AG08395 (cell line): ENCODE measurements around the gene YWHAB.
A peak's percentile ranks its signal among the peaks of the same experiment; 100 is the strongest.
"Not testable (repeated sequence)": the region's sequence is repeated elsewhere in the genome, so short reads cannot be mapped to it uniquely, and the experiment has no call there.

Experiments used
- DNase-seq: peaks from one replicate; pipeline ENCODE4 v3.0.0; 2012; ENCODE audit warnings: mixed read lengths, low spot score

Gene YWHAB

GRCh38 chr20:44866703-44867335 lies 18.7 kb upstream of the YWHAB start:
- DNase-seq: no peak

DNA sequence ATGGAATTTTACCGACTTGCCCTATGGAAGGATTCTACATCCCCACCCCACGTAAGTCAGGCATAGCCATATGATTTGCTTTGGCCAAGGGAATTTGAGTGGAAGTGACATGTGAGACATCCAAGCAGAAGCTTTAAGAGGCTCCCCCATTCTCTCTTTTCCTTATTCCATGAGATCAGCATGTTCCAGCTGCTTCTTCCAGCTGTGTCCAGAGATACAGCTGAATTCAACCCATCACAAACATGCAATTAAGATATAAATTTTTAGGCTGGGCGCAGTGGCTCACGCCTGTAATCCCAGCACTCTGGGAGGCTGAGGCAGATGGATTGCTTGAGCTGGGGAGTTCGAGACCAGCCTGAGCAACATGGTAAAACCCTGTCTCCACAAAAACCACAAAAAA lies 16.0 kb upstream of the YWHAB start:
- DNase-seq: no peak

DNA sequence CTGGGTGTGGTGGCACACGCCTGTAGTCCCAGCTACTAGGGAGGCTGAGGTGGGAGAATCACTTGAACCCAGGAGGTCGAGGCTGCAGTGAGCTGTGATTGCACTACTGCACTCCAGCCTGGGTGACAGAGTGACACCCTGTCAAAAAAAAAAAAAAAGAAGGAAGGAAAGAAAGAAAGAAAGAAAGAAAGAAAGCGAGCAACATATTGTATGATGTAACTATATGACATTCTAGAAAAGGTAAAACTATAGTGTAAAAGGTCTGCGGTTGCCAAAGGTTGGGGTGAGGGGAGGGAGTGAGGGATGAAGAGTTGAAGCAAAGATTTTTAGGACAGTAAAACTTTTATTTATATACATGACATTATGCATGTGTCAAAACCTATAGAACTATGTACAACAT lies 3.1 kb upstream of the YWHAB start:
- not testable (repeated sequence) for DNase-seq

DNA sequence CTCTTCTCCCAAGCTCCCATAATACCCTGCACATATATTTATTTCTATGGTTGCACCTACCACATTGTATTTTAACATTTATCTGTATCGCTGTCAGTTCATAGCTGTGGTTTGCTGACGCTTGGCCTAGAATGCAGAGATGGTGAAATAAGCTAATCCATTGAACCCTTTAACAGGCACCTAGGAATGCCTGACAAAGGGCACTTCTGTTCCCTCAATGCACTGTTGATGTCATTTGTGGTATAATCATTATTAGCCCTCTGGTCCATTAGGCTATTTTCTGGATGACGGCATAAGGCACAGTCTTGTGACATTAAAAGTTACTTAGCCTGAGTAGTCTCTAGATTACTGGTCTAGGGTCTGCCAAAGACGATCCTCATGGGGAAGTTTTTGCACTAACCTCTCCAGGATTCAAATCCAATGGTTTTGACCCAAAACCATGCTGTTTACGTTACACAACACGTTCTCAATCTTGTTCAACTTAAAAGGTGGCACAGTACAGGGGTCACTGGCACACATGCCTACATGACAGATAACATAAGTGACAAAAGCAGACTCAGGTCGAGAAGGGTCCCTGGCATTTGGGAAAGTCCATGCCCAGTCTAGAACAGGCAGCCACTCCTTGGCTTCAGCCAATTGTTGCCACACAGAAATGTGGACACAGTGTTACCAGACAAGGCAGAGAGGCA lies 2.1 kb upstream of the YWHAB start:
- DNase-seq: no peak

GRCh38 chr20:44884907-44885391 lies 556 bp upstream of the YWHAB start:
- no peak for DNase-seq

- DNase-seq: peak; percentile 8
These were observed 754 bp downstream of the YWHAB start for GRCh38 chr20:44886266-44886651.

DNA sequence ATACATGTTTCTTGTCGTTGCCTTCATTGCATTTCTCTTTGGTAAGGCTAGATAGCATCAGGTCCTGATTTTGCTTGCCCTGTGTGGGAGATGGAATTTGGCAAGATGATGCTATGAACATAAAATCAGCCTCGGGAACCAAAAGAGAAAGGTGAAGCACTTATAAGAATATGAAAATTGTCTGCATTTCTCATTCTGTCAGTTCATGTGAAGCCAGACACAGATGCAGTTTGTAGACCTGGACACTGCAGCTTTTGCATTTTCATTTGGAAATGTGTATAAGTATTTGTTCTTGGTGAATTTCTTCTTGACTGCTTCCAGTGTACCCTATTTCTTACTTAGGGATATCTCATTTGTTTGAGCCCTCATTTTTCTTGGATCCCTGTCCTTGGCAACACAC lies 1.3 kb downstream of the YWHAB start:
- DNase-seq: no peak

- no peak for DNase-seq
These were observed 2.0 kb downstream of the YWHAB start for GRCh38 chr20:44887466-44887865.

DNA sequence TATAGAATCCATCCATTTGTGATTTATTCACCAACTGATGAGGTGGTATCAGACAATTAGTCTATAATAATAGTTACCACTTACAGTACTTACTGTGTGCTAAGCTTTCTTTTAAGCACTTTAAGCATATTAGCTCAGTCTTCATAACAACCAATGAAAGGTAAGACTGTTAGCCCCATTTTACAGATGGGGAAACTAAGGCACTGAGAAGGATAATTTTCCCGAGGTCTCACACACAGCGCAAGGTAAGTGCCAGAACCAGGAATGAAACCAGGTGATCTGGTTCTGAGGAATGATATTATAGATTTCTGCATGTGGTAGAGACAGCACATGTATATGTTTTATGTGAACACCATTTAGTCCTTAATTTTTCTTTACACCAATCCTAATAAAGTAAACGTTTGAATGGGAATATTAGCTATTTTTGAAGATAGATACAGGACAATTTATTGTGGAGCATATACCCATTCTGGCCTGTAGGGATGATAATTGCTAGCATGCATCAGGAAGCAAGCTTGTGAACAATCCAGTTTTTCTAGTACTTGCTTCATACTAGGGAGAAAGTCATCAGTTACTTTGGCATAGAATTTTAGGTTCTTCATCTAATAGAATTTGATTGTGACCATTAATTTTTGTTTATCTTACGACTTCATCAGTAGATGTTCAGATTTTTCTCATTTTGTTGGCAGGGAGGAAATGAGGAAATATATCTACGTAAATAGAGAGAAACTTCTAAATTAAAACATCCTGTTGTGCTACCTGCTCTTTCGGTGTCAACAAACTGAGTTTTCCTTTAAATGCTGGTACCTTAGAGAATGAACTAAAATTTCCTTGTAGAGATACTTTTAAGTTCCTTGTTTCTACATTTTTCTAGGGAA lies 3.0 kb downstream of the YWHAB start:
- DNase-seq: peak; percentile 26

DNA sequence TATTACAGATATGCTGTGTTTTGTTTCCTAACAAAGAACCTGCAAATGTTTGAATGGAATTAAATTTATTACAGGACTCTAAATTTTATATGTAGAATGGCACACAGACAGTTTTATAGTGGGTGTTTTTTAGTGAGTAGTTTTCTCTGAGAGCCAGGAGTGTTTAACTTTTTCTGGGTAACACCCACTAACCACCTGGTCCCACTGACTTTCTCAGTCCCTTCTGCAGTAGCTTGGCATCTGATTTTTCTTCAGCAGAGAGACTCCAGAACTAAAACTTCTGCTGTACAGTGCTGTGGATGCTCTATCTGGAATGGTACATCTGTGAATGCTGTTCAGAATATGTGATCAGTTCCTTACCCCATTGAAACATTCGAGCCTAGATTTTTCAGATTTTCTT lies 6.3 kb downstream of the YWHAB start:
- DNase-seq: no peak

DNA sequence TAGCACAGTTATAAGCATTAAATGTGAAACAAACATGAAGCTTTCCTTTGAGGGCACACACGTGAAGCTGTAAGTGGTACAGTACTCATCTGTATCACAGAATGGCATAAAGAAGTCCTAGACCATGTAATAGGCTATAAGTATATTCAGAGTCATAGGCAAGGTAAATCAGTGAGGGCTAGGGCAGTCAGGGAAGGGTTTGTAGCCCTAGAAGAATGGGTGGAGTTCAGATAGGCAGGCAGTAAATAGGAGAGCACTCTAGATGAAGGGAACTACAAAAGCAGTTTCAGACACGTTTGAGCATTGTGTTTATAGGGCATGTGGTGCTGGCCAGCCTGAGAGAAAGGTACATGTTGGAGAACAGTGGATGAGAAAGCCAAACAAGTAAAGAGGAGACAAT lies 9.5 kb downstream of the YWHAB start:
- no peak for DNase-seq

DNA sequence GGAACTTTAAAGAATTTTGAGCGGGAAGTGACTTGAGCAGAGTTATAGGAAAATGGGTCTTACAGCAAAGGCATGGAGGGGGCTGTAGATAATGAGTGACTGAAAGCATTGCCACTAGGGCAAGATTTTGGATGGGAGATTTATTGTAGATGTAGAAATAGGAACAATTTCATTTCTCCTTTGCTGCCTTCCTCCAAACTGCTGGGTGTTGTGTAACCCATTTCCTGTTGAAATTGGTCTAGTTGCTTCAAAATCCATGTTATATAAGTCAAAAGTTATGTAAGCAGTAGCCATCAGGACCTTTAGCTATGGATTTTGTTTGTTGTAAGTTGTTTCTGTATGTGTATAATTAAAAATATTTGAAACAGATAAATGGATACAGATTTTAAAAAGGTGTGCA lies 11.1 kb downstream of the YWHAB start:
- peak; percentile 29 for DNase-seq

DNA sequence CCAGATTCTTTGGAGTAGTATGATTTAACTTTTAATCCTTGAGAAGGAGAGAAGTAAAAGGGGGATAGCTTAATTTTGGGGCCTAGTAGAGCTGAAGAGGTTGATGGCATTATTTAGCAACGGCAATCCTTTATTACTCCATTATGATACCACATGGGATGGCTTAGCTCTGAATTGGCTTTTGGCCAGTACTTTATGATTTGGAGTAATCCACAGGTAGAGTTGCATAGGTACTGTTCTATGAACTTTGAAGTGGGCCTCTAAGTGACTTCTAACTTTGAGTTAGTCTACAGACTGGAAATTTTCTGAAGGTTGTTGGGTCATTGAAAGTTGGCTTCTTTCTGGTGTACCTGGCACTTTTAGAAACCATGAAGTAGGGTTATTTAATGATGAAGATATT lies 11.6 kb downstream of the YWHAB start:
- DNase-seq: no peak

GRCh38 chr20:44900231-44900854 lies 14.8 kb downstream of the YWHAB start:
- no peak for DNase-seq

DNA sequence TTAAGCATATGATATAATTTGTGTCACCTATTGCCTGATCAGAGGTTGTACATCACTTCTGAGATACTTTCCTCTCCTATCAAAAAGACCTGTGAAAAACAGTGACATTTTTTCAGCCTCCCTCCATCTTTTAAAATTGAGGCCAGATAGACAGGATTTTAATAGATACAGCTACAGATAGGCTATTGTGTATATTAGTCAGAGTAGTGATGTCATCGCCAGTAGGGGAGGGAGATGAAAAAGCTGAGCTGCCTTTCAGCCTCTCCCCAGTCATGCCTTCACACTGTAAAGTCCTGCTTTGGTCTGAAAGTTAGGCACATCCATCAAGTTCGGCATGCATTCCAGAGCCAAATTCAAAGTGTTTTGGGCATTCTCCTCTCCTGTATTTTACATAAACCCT lies 16.5 kb downstream of the YWHAB start:
- peak; percentile 56 for DNase-seq

DNA sequence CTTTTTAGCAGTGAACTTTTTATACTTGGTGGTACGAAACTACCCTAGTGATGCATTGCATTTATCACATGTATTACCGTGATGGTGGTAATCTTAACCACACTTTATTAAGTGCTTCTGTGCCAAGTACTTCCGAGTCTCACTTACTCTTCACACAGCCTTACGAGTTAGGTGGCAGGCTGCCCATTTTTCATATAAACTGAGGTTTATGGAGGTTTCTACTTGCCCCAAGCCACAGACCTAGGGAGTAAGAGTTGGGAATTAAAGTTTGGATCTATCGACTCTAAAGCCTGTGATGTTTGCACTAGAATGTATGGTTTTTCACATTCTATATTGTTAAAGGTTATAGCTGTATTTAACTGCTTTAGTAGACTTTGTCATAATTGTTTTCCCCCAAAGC lies 18.9 kb downstream of the YWHAB start:
- no peak for DNase-seq

- DNase-seq: no peak
These were observed 23.7 kb downstream of the YWHAB start for GRCh38 chr20:44908987-44909871.

DNA sequence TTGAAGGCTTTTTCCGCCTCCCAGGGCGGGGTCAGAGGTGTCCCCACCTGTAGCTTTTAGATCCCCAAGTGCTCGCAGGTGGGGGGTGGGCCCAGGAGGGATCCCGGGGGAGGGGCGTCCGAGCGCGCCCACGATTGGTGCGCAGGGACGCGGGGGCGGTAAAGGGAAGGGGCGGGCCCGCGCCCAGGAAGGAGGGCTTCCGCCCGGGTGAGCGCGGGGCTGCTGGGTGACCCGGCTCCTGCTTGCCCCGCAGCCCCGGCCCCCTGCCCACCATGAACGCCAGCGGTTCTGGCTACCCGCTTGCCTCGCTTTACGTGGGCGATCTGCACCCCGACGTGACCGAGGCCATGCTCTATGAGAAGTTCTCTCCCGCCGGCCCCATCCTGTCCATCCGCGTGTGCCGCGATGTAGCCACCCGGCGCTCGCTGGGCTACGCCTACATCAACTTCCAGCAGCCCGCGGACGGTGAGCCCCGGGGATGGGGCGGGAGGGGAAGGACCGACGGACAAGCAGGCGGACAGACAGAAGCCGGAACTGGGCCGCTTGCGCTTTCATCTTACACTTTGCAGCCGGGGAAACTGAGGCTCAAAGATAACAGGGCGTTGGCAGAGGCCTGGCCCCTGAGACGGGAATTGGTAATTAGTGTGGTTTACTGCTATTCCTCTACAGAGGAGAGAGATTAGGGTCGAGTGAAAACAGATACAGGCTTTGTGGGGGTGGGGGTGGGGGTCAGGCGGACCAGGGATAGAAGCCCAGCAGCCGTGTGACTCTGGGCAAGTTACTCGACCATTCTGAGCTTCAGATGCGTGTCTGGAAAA lies 24.6 kb downstream of the YWHAB start, which contains the start of gene PABPC1L:
PABPC1L (plus strand) TSS at position 189 of the 818 bp plus-strand sequence; CDS start at position 273, 84 bp downstream.
- DNase-seq: peak; percentile 88

DNA sequence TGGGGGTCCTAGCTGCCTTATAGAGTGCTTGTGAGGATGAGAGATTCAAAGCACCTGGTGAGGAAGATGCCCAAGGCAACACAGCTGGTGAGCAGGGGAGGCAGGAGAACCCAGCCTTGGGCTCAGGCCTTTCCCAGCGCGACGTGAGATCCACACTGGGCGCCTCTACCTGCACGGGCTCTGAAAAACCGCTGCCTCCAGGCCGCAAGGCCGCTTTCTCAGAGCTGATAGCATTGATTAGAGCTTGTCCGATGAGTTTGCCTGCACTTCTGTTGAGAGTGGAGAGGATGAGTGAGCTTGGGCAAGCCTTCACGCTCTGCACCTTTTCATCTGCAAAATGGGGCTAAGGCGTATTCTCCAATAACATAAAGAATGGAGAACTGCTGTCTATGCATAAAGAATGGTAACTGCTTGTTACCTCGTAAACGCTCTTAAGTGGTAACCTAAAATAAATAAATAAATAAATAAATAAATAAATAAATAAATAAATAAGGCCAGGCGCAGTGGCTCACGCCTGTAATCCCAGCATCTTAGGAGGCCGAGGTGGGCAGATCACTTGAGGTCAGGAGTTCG lies 25.3 kb downstream of the YWHAB start:
- DNase-seq: no peak
